ENCODE measurements around the gene GJA3. TPM values are rescaled to one million over a fixed set of nuclear protein-coding genes. Genes with fewer than 3 reads are reported as not detected.

Gene GJA3
- total RNA-seq, 1 experiment from 2014 or later: 3.9 TPM

- Mint-ChIP-seq H3K9me3 (ENCODE audit: low read depth, unreplicated experiment) (no peaks in the 10 kb centered on the region), H3K4me3 (ENCODE audit: low read depth, unreplicated experiment) (no peak overlapping the region), H3K4me1 (ENCODE audit: low read depth, unreplicated experiment) (no peaks in the 10 kb centered on the region), H3K27ac (ENCODE audit: unreplicated experiment) (no peak overlapping the region), H3K36me3 (ENCODE audit: insufficient read depth, unreplicated experiment) (no peaks in the 10 kb centered on the region), H3K27me3 (ENCODE audit: unreplicated experiment) (no peaks in the 10 kb centered on the region)
- CTCF ChIA-PET: interaction anchor here (0.6 kb wide), 1 partner anchor 365 kb away, joined by 4 read pairs; no protein-coding TSS in a partner anchor
- BruUV-seq (replicated peaks): no TSS peak
- no peak for DNase-seq
- intact Hi-C loops (cut with micrococcal nuclease; ENCODE audit: unreplicated experiment): no loop called here
- TF ChIP-seq CTCF (IDR thresholded peaks at IDR 0.05; ENCODE audit: unreplicated experiment): no peak
Measured at GRCh38 chr13:20145521-20145920, 15.3 kb downstream of the GJA3 start.

- Mint-ChIP-seq H3K4me1 (ENCODE audit: low read depth, unreplicated experiment) (no peaks in the 10 kb centered on the region), H3K4me3 (ENCODE audit: low read depth, unreplicated experiment) (no peak overlapping the region), H3K27me3 (ENCODE audit: unreplicated experiment) (no peaks in the 10 kb centered on the region), H3K27ac (ENCODE audit: unreplicated experiment) (no peak overlapping the region), H3K36me3 (ENCODE audit: insufficient read depth, unreplicated experiment) (no peaks in the 10 kb centered on the region), H3K9me3 (ENCODE audit: low read depth, unreplicated experiment) (no peaks in the 10 kb centered on the region)
- BruUV-seq (replicated peaks): no TSS peak
- CTCF ChIA-PET: no interaction called here
- no peak for DNase-seq
- TF ChIP-seq CTCF (IDR thresholded peaks at IDR 0.05; ENCODE audit: unreplicated experiment): no peak
- intact Hi-C loops (cut with micrococcal nuclease; ENCODE audit: unreplicated experiment): no loop called here
Measured at GRCh38 chr13:20144141-20144850, 16.6 kb downstream of the GJA3 start.

GRCh38 chr13:20142927-20143480 lies 17.8 kb downstream of the GJA3 start:
- H3K9me3 Mint-ChIP-seq (ENCODE audit: low read depth, unreplicated experiment): no peaks in the 10 kb centered on the region
- H3K4me1 Mint-ChIP-seq (ENCODE audit: low read depth, unreplicated experiment): no peaks in the 10 kb centered on the region
- H3K36me3 Mint-ChIP-seq (ENCODE audit: insufficient read depth, unreplicated experiment): no peaks in the 10 kb centered on the region
- DNase-seq: no peak
- H3K27ac Mint-ChIP-seq (ENCODE audit: unreplicated experiment): no peak overlapping the region
- no peak overlapping the region for H3K4me3 Mint-ChIP-seq (ENCODE audit: low read depth, unreplicated experiment)
- CTCF ChIA-PET: no interaction called here
- TF ChIP-seq CTCF (IDR thresholded peaks at IDR 0.05; ENCODE audit: unreplicated experiment): no peak
- intact Hi-C loops (cut with micrococcal nuclease; ENCODE audit: unreplicated experiment): no loop called here
- no TSS peak for BruUV-seq (replicated peaks)
- no peaks in the 10 kb centered on the region for H3K27me3 Mint-ChIP-seq (ENCODE audit: unreplicated experiment)

GRCh38 chr13:20142023-20142926 lies 18.6 kb downstream of the GJA3 start:
- no TSS peak for BruUV-seq (replicated peaks)
- CTCF ChIA-PET: no interaction called here
- Mint-ChIP-seq H3K27me3 (ENCODE audit: unreplicated experiment) (no peaks in the 10 kb centered on the region), H3K27ac (ENCODE audit: unreplicated experiment) (no peak overlapping the region), H3K36me3 (ENCODE audit: insufficient read depth, unreplicated experiment) (no peaks in the 10 kb centered on the region), H3K4me1 (ENCODE audit: low read depth, unreplicated experiment) (no peaks in the 10 kb centered on the region), H3K4me3 (ENCODE audit: low read depth, unreplicated experiment) (no peak overlapping the region), H3K9me3 (ENCODE audit: low read depth, unreplicated experiment) (no peaks in the 10 kb centered on the region)
- DNase-seq: no peak
- TF ChIP-seq CTCF (IDR thresholded peaks at IDR 0.05; ENCODE audit: unreplicated experiment): no peak
- intact Hi-C loops (cut with micrococcal nuclease; ENCODE audit: unreplicated experiment): no loop called here

All from Calu3 (cell line).